IMR-90 (cell line): Measurements from ENCODE around the gene PTPRN2. TPM values are rescaled to one million over a fixed set of nuclear protein-coding genes. Genes with fewer than 3 reads are reported as not detected.

Experiments
- ATAC-seq: fragments of 200-7000 bp; cut with Tn5 transposase; 2 replicates; pipeline ENCODE4 v1.9.1; 2020; ENCODE audit warnings: low read depth, mild to moderate bottlenecking, moderate library complexity
- BruUV-seq: library from RNA; stranded (reverse); fragments of 400-500 nt; replicated peaks from 2 replicates; lab custom pipeline; 2021; lab: Mats Ljungman, UMichigan
- CTCF ChIA-PET: fragments of 300-600 bp; formaldehyde crosslinking; extraction: SDS; loops from one replicate; lab custom pipeline; 2021; ENCODE audit warnings: antibody characterized with exemption; lab: Yijun Ruan, JAX
- POLR2A ChIA-PET: fragments of 300-600 bp; sonication (Branson Sonifier 250); formaldehyde crosslinking; loops from one replicate; lab custom pipeline; 2022; ENCODE audit warnings: antibody characterized with exemption; ENCODE audit not compliant: unreplicated experiment; lab: Charles Lee
- DNase-seq: peaks from one replicate; pipeline ENCODE4 v3.0.0; 2013
- H2AFZ ChIP-seq: replicated peaks from 2 replicates; pipeline ENCODE3; 2013; ENCODE audit warnings: low read length, mild to moderate bottlenecking; ENCODE audit not compliant: poor library complexity
- H2AK5ac ChIP-seq: 2 replicates; pipeline ENCODE4 v1.6.1; 2013; ENCODE audit warnings: low read depth, low read length, inconsistent platforms
- H2AK9ac ChIP-seq: replicated peaks from 2 replicates; pipeline ENCODE3; 2013; ENCODE audit warnings: mild to moderate bottlenecking, low read depth, low read length, moderate library complexity; ENCODE audit not compliant: poor library complexity
- H2BK120ac ChIP-seq: 2 replicates; pipeline ENCODE4 v1.6.1; 2013; ENCODE audit warnings: low read depth, low read length, inconsistent platforms
- H2BK15ac ChIP-seq: 3 replicates; pipeline ENCODE4 v1.6.1; 2013; ENCODE audit warnings: low read depth, low read length, inconsistent platforms
- H2BK20ac ChIP-seq: 2 replicates; pipeline ENCODE4 v1.6.1; 2013; ENCODE audit warnings: low read depth, mild to moderate bottlenecking, inconsistent platforms, low read length, moderate library complexity
- H2BK5ac ChIP-seq: 2 replicates; pipeline ENCODE4 v1.6.1; 2013; ENCODE audit warnings: mild to moderate bottlenecking, low read depth, low read length, inconsistent platforms; ENCODE audit not compliant: poor library complexity, severe bottlenecking
- H3K14ac ChIP-seq: replicated peaks from 2 replicates; pipeline ENCODE4 v1.6.1; 2013; ENCODE audit warnings: low read depth, low read length, inconsistent platforms
- H3K18ac ChIP-seq: 2 replicates; pipeline ENCODE4 v1.6.1; 2013; ENCODE audit warnings: low read depth, low read length, control low read depth
- H3K23ac ChIP-seq: 2 replicates; pipeline ENCODE4 v1.6.1; 2013; ENCODE audit warnings: low read depth, low read length, inconsistent platforms
- H3K27ac ChIP-seq: 2 replicates; pipeline ENCODE4 v1.5.1; 2013; ENCODE audit warnings: mild to moderate bottlenecking, control low read depth, low read length; ENCODE audit not compliant: insufficient read depth
- H3K27me3 ChIP-seq: 2 replicates; pipeline ENCODE4 v1.6.1; 2013; ENCODE audit warnings: low read length; ENCODE audit not compliant: control insufficient read depth, insufficient read depth
- H3K36me3 ChIP-seq: 2 replicates; pipeline ENCODE4 v1.6.1; 2013; ENCODE audit warnings: low read length, mixed read lengths; ENCODE audit not compliant: control insufficient read depth, insufficient read depth
- H3K4ac ChIP-seq: 2 replicates; pipeline ENCODE4 v1.6.1; 2013; ENCODE audit warnings: low read depth, low read length, inconsistent platforms
- H3K4me1 ChIP-seq: 2 replicates; pipeline ENCODE4 v1.6.1; 2013; ENCODE audit warnings: low read length, mixed read lengths; ENCODE audit not compliant: control insufficient read depth, insufficient read depth
- H3K4me2 ChIP-seq: 2 replicates; pipeline ENCODE4 v1.6.1; 2013; ENCODE audit warnings: low read depth, mild to moderate bottlenecking, control low read depth, low read length, moderate library complexity
- H3K4me3 ChIP-seq: 2 replicates; pipeline ENCODE4 v1.5.1; 2013; ENCODE audit warnings: low read depth, mild to moderate bottlenecking, control low read depth, low read length, moderate library complexity; ENCODE audit not compliant: insufficient read depth
- H3K56ac ChIP-seq: 2 replicates; pipeline ENCODE4 v1.6.1; 2013; ENCODE audit warnings: low read length, inconsistent platforms; ENCODE audit not compliant: insufficient read depth; ENCODE audit errors: extremely low read depth
- H3K79me1 ChIP-seq, 2 experiments: 2 replicates each; pipeline ENCODE4 v1.6.1; 2013; ENCODE audit warnings: low read length in 2 of 2, inconsistent platforms in 1 of 2, low read depth in 1 of 2
- H3K9ac ChIP-seq: 2 replicates; pipeline ENCODE4 v1.6.1; 2013; ENCODE audit warnings: low read depth, low read length, control low read depth
- H3K9me1 ChIP-seq: 2 replicates; pipeline ENCODE4 v1.6.1; 2013; ENCODE audit warnings: low read length, inconsistent platforms; ENCODE audit not compliant: insufficient read depth
- H3K9me3 ChIP-seq: 2 replicates; pipeline ENCODE4 v1.6.1; 2013; ENCODE audit warnings: low read length; ENCODE audit not compliant: control insufficient read depth, insufficient read depth
- H4K20me1 ChIP-seq: 2 replicates; pipeline ENCODE4 v1.6.1; 2013; ENCODE audit warnings: low read length, inconsistent platforms; ENCODE audit not compliant: insufficient read depth
- H4K5ac ChIP-seq: 2 replicates; pipeline ENCODE4 v1.6.1; 2013; ENCODE audit warnings: mild to moderate bottlenecking, low read depth, low read length, control low read depth
- H4K8ac ChIP-seq, 2 experiments: 2 replicates each; pipeline ENCODE4 v1.6.1; 2013; ENCODE audit warnings: low read depth in 2 of 2, low read length in 2 of 2, control low read depth in 1 of 2, inconsistent platforms in 1 of 2
- H4K91ac ChIP-seq: 2 replicates; pipeline ENCODE4 v1.6.1; 2013; ENCODE audit warnings: low read depth, low read length, inconsistent platforms; ENCODE audit not compliant: insufficient read depth
- CEBPB ChIP-seq: IDR thresholded peaks from 2 replicates; pipeline ENCODE4 v1.6.1; 2012; ENCODE audit warnings: low read depth, low read length, improper control_type of control experiment
- MAFK ChIP-seq: IDR thresholded peaks from 2 replicates; pipeline ENCODE4 v1.6.1; 2012; ENCODE audit warnings: low read depth, low read length, improper control_type of control experiment
- MXI1 ChIP-seq: IDR thresholded peaks from 2 replicates; pipeline ENCODE4 v1.6.1; 2012; ENCODE audit warnings: low read depth, mild to moderate bottlenecking, low read length, moderate library complexity, borderline replicate concordance
- POLR2A ChIP-seq: IDR thresholded peaks from 2 replicates; pipeline ENCODE4 v1.6.1; 2012; ENCODE audit warnings: mild to moderate bottlenecking, low read depth, low read length
- RAD21 ChIP-seq: IDR thresholded peaks from 2 replicates; pipeline ENCODE4 v1.6.1; 2012; ENCODE audit warnings: low read length, improper control_type of control experiment
- WGBS, 2 experiments: methylation state at CpG; one replicate each; pipeline versions ENCODE4 v1.1.5 to v1.1.7; 2013; ENCODE audit warnings: missing lambda C conversion rate in 2 of 2; ENCODE audit not compliant: insufficient read length in 1 of 2; ENCODE audit errors: extremely low coverage in 2 of 2; 5-methylcytosine and 5-hydroxymethylcytosine counted together
- dilution Hi-C: fragments of 300-500 bp; cut with HindIII; formaldehyde crosslinking; loops from one replicate; pipeline ENCODE4 v1.14.3; 2018; ENCODE audit warnings: low sequenced_read_pairs; ENCODE audit not compliant: unreplicated experiment
- in situ Hi-C: fragments of 300-500 bp; cut with MboI; formaldehyde crosslinking; loops from 3 replicates; pipeline ENCODE4 v1.14.3; 2019; ENCODE audit warnings: low sequenced_read_pairs, inconsistent platforms, mixed read lengths
- intact Hi-C: fragments of 100-400 bp; cut with micrococcal nuclease; formaldehyde crosslinking; loops from 2 replicates; pipeline ENCODE4 v1.10.0; 2022
- polyA plus RNA-seq, 3 experiments: library from polyadenylated mRNA; depleted of rRNA; stranded (reverse); fragments of >200 nt; gene quantifications; 2 replicates each; pipeline ENCODE4 v1.2.3, GENCODE V29; 2012; ENCODE audit warnings: low replicate concordance in 1 of 3
- total RNA-seq: library from RNA; depleted of rRNA; stranded (reverse); fragments of >200 nt; gene quantifications from 2 replicates; pipeline ENCODE4 v1.2.3, GENCODE V29; 2012

Gene PTPRN2
- total and polyA plus RNA-seq, 2 of the 4 experiments (the other 2 are of a cell fraction): 0.03 TPM; not detected in 1

DNA sequence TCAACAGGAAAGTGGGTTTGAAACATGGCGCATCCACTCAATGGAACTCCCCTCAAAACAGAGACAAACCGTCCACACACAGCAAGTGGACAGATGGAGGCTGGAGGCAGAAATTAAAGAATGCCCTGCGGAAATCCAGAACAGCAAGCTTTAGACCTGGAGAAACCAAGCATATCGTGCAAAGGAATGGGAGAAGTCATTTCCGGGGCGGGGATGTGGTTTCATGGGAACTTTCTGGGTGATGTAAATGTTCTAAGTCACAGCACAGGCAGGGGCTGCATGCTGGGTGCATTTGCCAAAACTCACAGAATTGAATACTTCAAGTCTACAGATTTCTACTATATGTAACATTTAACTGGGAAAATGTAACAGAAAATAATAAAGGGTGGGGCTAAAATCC lies 213.0 kb downstream of the PTPRN2 start:
- Histone ChIP-seq H3K23ac (no peak overlapping the region), H2BK15ac (no peak overlapping the region), H2BK5ac (no peak overlapping the region), H4K20me1 (no peaks in the 10 kb centered on the region), H3K27ac (no peak overlapping the region), H3K14ac (no peak overlapping the region), H3K9me3 (peaks cover 40% of the 10 kb centered on the region), H3K4me2 (no peak overlapping the region), H3K4me1 (no peaks in the 10 kb centered on the region), H3K4me3 (no peak overlapping the region), H3K56ac (no peak overlapping the region), H3K9ac (no peak overlapping the region), H4K5ac (no peak overlapping the region), H3K18ac (no peak overlapping the region), H2AFZ (no peak overlapping the region), H3K9me1 (no peaks in the 10 kb centered on the region), H3K27me3 (no peaks in the 10 kb centered on the region), H4K91ac (no peak overlapping the region), H4K8ac (no peak overlapping the region), H3K36me3 (no peaks in the 10 kb centered on the region), H2AK5ac (no peak overlapping the region), H2AK9ac (no peak overlapping the region), H3K79me1 (no peaks in the 10 kb centered on the region), H3K4ac (no peak overlapping the region), H2BK120ac (no peak overlapping the region), H2BK20ac (no peak overlapping the region)
- TF ChIP-seq MXI1 (no peak), RAD21 (no peak), CEBPB (no peak), MAFK (no peak), POLR2A (no peak)
- intact Hi-C loops: no loop called here
- POLR2A ChIA-PET: no interaction called here
- dilution Hi-C loops: no loop called here
- in situ Hi-C loops: no loop called here
- no CpG with 5 or more reads among the region's 6 CpGs for WGBS, 2 experiments
- no TSS peak for BruUV-seq
- DNase-seq (no peak), ATAC-seq (no peak)
- CTCF ChIA-PET: no interaction called here
